ENCODE results near the gene SEC61A2.

SEC61A2 gene

DNA sequence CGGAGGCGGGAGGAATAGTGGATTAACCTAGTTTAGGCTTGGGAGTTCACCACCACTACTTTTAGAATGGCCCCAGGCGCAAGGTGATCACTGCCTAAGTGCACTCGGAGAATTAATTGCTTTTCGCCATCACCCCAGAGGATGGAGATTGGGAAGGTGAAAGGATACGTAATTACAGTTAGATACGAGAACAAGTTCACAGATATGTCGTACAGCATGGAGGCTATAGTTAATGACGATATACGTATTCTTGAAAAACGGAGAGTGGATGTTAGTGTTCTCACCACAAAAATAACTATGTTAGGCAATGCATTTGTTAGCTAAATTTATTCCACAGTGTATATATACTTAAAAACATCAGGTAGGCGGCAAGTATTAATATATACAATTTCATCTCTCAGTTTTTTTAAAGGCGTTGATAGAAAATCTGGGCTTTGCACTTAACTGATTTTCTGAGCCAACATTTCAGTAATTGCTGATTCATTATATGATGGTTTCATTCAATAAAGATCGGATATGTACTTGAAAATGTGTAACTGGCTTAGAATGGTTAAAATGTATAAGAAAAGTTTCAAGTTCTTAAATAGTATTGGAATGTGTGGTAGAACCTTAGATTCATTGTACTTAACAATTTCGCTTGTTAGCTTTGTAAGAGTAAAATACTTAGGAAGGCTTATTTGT is 67.2 kb downstream of the SEC61A2 start:
- no peak for DNase-seq (ENCODE audit: low spot score)

DNA sequence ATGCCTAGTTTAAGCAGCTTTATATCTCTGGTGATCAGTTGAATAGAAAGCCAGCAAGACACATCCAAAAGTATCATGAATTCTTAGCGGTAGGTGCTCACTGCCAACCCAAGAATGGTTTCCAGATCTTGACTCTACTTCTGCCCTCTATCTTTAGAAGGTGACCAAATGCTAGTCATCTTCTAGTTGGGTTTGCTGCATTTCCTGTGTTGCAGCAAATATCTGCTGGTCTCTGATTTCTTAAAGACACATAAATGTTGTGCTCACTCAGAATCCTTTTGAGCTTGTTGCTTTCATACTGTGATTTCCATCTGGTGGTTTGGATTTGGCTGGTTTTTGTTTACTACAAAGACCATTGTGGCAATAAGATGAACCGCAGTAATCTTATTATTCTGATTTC is 68.7 kb downstream of the SEC61A2 start:
- DNase-seq (ENCODE audit: low spot score), result no peak

DNA sequence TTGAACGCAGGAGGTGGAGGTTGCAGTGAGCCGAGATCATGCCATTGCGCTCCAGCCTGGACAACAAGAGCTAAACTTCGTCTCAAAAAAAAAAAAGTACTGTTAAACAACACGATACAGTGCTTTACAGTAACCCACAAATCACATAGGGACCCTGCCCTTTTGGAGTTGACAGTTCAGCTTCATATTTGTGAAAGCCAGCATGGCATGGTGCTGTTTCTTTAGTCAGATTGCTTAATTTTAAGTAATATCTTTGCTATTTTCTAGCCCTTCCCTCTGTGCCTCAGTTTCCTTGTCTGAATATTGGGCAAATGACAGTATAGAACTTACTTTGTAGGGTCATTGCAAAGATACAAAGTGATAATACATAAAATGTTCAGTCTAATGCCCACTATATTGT is 71.4 kb downstream of the SEC61A2 start:
- DNase-seq (ENCODE audit: low spot score), result no peak

DNA sequence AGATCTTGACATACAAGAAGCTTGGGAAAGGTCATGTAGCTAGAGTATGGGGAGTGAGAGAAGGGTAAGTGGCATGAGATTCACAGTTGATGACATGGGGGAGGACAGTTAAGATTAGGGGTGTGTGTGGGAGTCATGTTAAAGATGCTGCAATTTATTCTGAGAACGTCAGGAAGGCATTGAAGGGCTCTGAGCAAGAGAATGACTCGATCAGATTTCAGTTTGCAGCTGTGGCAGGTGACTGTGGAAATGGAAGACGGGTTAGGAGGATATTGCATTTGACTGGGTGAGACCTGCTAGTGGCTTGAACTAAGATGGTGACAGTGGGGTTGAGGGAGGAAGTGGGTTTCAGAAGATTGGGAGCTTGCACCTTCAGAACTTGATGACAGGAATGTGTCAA is 72.1 kb downstream of the SEC61A2 start:
- no peak for DNase-seq (ENCODE audit: low spot score)

DNA sequence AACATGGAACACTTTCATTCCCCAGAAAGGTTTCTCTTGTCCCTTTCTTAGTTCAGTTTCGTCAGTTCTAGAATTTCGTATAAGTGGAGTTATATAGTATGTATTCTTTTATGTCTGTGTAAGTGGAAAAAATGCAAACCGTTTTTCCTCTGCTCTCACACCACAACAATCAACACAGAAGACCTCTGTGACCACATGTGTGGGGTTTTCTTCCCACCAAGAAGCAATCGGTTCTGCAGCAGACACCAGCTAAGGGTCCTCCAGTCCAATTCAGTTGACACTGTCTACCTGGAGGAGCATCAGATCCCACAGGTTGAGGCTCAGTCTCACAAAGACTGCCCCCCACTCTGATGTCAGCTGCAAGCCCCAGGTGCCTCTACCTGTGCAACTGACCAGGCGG is 72.7 kb downstream of the SEC61A2 start:
- no peak for DNase-seq (ENCODE audit: low spot score)

DNA sequence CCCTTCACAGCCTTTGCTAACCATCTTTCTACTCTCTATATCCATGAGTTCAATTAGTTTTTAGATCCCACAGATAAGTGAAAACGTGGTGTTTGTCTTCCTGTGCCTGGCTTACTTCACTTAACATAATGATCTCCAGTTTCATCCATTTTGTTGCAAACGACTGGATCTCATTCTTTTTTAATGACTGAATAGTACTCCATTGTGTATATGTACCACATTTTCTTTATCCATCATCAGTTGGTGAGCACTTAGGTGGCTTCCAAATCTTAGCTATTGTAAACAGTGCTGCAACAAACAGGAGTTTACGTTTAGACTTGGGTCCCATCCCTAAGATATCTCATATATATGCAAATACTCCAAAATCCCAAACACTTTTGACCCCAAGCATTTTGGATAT is 75.6 kb downstream of the SEC61A2 start:
- no peak for DNase-seq (ENCODE audit: low spot score)

DNA sequence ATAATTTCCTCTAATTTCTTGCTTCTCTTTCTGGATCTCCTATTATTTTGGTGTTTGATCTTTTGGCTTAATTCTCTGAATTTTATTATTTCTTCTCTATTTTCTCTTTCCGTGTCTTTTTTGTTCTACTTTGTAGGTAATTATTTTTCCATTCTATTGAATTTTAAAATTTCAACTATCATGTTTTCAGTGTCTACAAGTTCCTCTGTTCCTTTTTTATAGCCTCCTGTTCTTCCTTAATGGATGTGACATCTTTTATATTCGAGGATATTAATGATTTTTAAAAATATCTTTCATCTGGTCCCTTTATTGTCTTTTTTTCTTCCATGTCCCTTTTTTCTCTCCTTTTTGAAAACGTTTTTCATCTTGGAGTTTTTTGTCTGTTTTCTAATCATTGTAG is 77.6 kb downstream of the SEC61A2 start:
- no peak for DNase-seq (ENCODE audit: low spot score)

DNA sequence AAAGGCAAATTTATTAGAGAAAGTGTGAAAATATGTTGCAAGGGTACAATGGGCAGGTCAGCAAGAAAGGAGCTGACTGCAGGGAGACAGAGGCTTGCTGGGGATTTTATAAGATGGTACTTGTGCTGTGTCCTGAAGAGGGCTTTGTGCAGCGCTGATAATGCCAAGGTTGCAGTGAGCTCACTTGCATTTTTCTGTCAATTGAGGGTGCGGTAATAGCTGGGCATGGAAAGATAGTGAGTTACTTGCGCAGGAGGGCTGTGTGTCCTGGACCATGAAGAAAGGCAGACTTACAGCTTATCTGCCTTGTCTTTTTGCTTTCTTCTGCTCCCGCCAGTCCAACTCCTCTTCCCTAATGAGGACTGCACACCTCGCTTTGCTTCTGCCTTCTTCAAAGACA is 79.0 kb downstream of the SEC61A2 start:
- DNase-seq (ENCODE audit: low spot score), result no peak

DNA sequence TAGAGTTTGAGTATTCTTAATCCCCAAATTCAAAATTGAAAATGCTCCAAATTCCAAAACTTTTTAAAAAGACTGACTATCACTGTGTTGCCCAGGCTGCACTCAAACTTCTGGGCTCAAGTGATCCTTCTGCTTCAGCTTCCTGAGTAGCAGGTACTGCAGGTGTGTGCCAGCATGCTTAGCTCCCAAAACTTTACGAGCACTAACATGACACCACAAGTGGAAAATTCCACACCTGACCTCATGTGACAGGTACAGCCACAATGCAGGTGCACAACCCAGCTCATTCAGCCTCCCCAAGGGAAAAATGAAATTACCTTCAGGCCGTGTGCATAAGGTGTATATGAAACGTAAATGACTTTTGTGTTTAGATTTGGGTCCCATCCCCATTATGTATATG is 83.0 kb downstream of the SEC61A2 start:
- no peak for DNase-seq (ENCODE audit: low spot score)

DNA sequence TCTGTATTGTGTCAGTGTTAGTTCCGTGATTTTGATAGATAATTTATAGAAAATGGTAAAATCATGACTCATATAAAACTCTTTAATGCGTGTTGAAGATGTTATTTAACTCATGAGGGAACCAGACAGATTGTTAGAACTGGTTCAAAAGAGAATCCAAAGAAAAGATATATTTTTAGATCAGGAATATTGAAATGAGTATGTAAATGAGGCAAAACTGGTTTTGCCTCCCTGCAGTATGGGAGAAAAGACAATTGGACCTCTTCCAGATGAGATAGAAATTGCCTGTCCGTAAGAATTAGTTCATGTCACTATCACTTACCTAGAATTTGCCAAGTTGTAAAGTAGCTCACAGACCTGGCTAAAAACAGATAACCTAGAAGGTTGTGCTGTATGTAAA is 84.1 kb downstream of the SEC61A2 start:
- DNase-seq (ENCODE audit: low spot score), result no peak

DNA sequence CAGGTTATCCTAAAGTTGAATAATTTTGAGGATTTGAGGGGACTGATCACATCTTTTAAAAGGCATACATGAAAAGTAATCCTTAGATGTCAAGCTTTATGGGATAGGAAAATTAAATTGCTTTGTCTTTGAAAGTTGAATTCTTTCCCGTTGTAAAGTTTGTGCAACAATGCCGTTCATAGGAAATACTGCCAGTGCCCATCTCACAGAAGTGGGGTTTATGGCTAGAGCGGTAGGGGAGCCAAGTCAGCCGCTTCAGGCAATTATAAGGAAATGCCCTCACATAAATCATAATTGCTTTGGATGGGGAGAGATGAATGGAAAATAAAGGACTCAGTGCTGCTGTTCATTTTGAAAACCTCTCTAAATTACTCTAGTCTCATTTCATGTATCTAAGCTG is 84.6 kb downstream of the SEC61A2 start:
- no peak for DNase-seq (ENCODE audit: low spot score)

DNA sequence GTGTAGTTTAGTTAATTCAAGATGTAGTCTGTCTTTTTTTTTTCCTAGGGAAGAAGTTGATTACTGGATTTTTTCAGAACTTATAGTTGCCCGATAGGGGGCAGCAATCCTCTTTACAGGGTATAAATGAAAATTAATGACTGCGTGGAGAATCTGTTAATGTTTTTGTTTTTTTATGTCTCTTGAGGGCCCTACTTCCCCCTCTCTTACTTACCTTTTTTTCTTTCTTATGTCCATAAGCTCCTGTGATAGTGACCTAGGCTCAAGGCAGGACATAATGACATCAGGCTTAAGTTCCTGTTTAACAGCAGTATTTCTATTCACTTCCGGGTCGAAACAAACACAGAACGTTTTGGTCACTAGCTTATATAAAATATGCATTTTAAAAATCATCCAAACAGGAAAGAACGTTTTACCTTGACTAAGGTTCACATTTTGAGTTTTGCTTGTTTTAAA is 85.3 kb downstream of the SEC61A2 start:
- no peak for DNase-seq (ENCODE audit: low spot score)

Measured in ecto neural progenitor cell (in vitro differentiated cells).